Activated CD4-positive, alpha-beta T cell treated with anti-CD3 and anti-CD28 coated beads for 4 hours (primary cell): ENCODE data around the gene KRTAP10-4.
"Not testable (repeated sequence)": the region's sequence is repeated elsewhere in the genome, so short reads cannot be mapped to it uniquely, and the experiment has no call there.

Experiments
- DNase-seq, 2 donors: peaks; one replicate each; pipeline ENCODE4 v3.0.0-alpha.2; 2020

KRTAP10-4 gene

GRCh38 chr21:44581158-44581557, 7.6 kb downstream of the KRTAP10-4 start:
- no peak for DNase-seq

GRCh38 chr21:44582055-44582454, 8.5 kb downstream of the KRTAP10-4 start:
- DNase-seq = no peak

- DNase-seq = no peak
These were observed 9.7 kb downstream of the KRTAP10-4 start for GRCh38 chr21:44583089-44583799.

- DNase-seq = peak in 1 of 2 donors; percentile 21
These were observed 10.2 kb downstream of the KRTAP10-4 start for GRCh38 chr21:44583800-44584147.

- DNase-seq = no peak
These were observed 12.4 kb downstream of the KRTAP10-4 start for GRCh38 chr21:44585892-44586291.

GRCh38 chr21:44589094-44589493, 15.6 kb downstream of the KRTAP10-4 start:
- DNase-seq = no peak

GRCh38 chr21:44589586-44590305, 16.2 kb downstream of the KRTAP10-4 start:
- DNase-seq = no peak

- DNase-seq = no peak
These were observed 16.8 kb downstream of the KRTAP10-4 start for GRCh38 chr21:44590311-44590721.

- not testable (repeated sequence) for DNase-seq
These were observed 17.6 kb downstream of the KRTAP10-4 start for GRCh38 chr21:44590897-44591800.

GRCh38 chr21:44591801-44592130, 18.2 kb downstream of the KRTAP10-4 start:
- DNase-seq = not testable (repeated sequence)

GRCh38 chr21:44592446-44593311, 19.1 kb downstream of the KRTAP10-4 start, which contains the start of gene KRTAP10-6:
Gene KRTAP10-6, minus strand, starts transcription at chr21:44592505. Its CDS starts 21 bp downstream, at chr21:44592484.
- no peak for DNase-seq

- DNase-seq = no peak
These were observed 20.3 kb downstream of the KRTAP10-4 start for GRCh38 chr21:44593598-44594405.

GRCh38 chr21:44594406-44594916, 20.9 kb downstream of the KRTAP10-4 start:
- no peak for DNase-seq

GRCh38 chr21:44595524-44595923, 22.0 kb downstream of the KRTAP10-4 start:
- no peak for DNase-seq

GRCh38 chr21:44596068-44596725, 22.7 kb downstream of the KRTAP10-4 start:
- DNase-seq = no peak

GRCh38 chr21:44598061-44598460, 24.5 kb downstream of the KRTAP10-4 start:
- DNase-seq = no peak

- no peak for DNase-seq
These were observed 25.9 kb downstream of the KRTAP10-4 start for GRCh38 chr21:44599264-44600029.

GRCh38 chr21:44600118-44600978, 26.8 kb downstream of the KRTAP10-4 start, which contains the start of gene KRTAP10-7:
Gene KRTAP10-7, plus strand, starts transcription at chr21:44600597. Its CDS starts 25 bp downstream, at chr21:44600622.
- DNase-seq = not testable (repeated sequence)

GRCh38 chr21:44601091-44601490, 27.6 kb downstream of the KRTAP10-4 start:
- DNase-seq = not testable (repeated sequence)
